Testis (tissue), 3 donors: ENCODE measurements around the gene SVEP1. TPM values are rescaled to one million over a fixed set of nuclear protein-coding genes. Genes with fewer than 3 reads are reported as not detected.
"Not testable (repeated sequence)": the region's sequence is repeated elsewhere in the genome, so short reads cannot be mapped to it uniquely, and the experiment has no call there.

Source experiments
- DNase-seq: peaks from one replicate; pipeline ENCODE4 v3.0.0-alpha.2; 2019
- H3K27ac ChIP-seq, 2 donors: fragments of 200-600 bp; sonication (generic); one replicate each; pipeline ENCODE4 v1.5.1; 2019
- H3K27me3 ChIP-seq: fragments of 200-600 bp; sonication (generic); one replicate; pipeline ENCODE4 v1.5.1; 2019
- H3K36me3 ChIP-seq: fragments of 200-600 bp; sonication (generic); one replicate; pipeline ENCODE4 v1.5.1; 2017; ENCODE audit warnings: low read depth; ENCODE audit errors: missing control alignments
- H3K4me1 ChIP-seq: fragments of 200-600 bp; sonication (generic); one replicate; pipeline ENCODE4 v1.5.1; 2019
- H3K4me3 ChIP-seq, 2 donors: fragments of 200-600 bp; sonication (generic); one replicate each; pipeline ENCODE4 v1.5.1; 2017 to 2019
- H3K9me3 ChIP-seq: fragments of 200-600 bp; sonication (generic); one replicate; pipeline ENCODE4 v1.5.1; 2017
- CTCF ChIP-seq, 3 experiments: fragments of 450-650 bp in 2 of 3; fragments of 200-600 bp in 1 of 3; sonication (generic) in 1 of 3; IDR thresholded peaks; one replicate each; pipeline ENCODE4 v1.5.1; 2016 to 2019; ENCODE audit warnings: antibody characterized with exemption in 3 of 3, mild to moderate bottlenecking in 2 of 3, moderate library complexity in 1 of 3
- POLR2A ChIP-seq: fragments of 450-650 bp; IDR thresholded peaks from one replicate; pipeline ENCODE4 v1.6.1; 2017; ENCODE audit warnings: antibody characterized with exemption, mild to moderate bottlenecking, moderate library complexity
- WGBS, 2 donors: methylation state at CpG; one replicate each; pipeline ENCODE4 v1.1.5; 2018; 5-methylcytosine and 5-hydroxymethylcytosine counted together
- intact Hi-C: fragments of 100-400 bp; cut with DNase I; formaldehyde crosslinking; loops from one replicate; pipeline ENCODE4 v1.15.1; 2023; ENCODE audit warnings: low total_unique reads
- polyA plus RNA-seq: library from polyadenylated mRNA; stranded (reverse); fragments of 350-450 nt; fragmentation: Illumina TruSeq; extraction: RNeasy Lipid Tissue Mini Kit (QIAGEN cat#74804); gene quantifications from one replicate; pipeline ENCODE4 v1.2.3, GENCODE V29; 2014; ENCODE audit warnings: low read depth, low replicate concordance; ENCODE audit not compliant: insufficient read depth
- total RNA-seq, 2 donors: library from RNA; depleted of rRNA; stranded (reverse); fragments of >200 nt; gene quantifications; one replicate each; pipeline ENCODE4 v1.2.3, GENCODE V29; 2016

Gene SVEP1
- total and polyA plus RNA-seq, 3 donors from 2014 or later, result 4.6 to 7.9 (median 6.9) TPM

- TF ChIP-seq CTCF (IDR thresholded peaks at IDR 0.05) (no peak), POLR2A (no peak)
- Histone ChIP-seq H3K4me1 (no peaks in the 10 kb centered on the region), H3K9me3 (no peaks in the 10 kb centered on the region), H3K4me3 (no peak overlapping the region), H3K36me3 (no peaks in the 10 kb centered on the region), H3K27me3 (no peaks in the 10 kb centered on the region), H3K27ac (no peak overlapping the region)
- DNase-seq, result no peak
- 58 to 61% methylated on average over 3 of the region's 3 CpGs for WGBS, 2 donors
- intact Hi-C loops, result no loop called here
These were observed 41.2 kb upstream of the SVEP1 start for GRCh38 chr9:110620726-110621125.

- no peaks in the 10 kb centered on the region for H3K36me3 ChIP-seq
- H3K4me1 ChIP-seq, result no peaks in the 10 kb centered on the region
- TF ChIP-seq CTCF (IDR thresholded peaks at IDR 0.05), result no peak
- TF ChIP-seq POLR2A, result no peak
- no peak for DNase-seq
- no peaks in the 10 kb centered on the region for H3K9me3 ChIP-seq
- intact Hi-C loops, result no loop called here
- H3K4me3 ChIP-seq, result no peak overlapping the region
- H3K27me3 ChIP-seq, result no peaks in the 10 kb centered on the region
- H3K27ac ChIP-seq, result no peak overlapping the region
These were observed 40.3 kb upstream of the SVEP1 start for GRCh38 chr9:110619831-110620230.

GRCh38 chr9:110615498-110615897 is 36.0 kb upstream of the SVEP1 start:
- 83 to 86% methylated on average over 4 of the region's 4 CpGs for WGBS, 2 donors
- no peaks in the 10 kb centered on the region for H3K9me3 ChIP-seq
- H3K27ac ChIP-seq, result no peak overlapping the region
- no peak overlapping the region for H3K4me3 ChIP-seq
- H3K27me3 ChIP-seq, result no peaks in the 10 kb centered on the region
- TF ChIP-seq POLR2A, result no peak
- H3K36me3 ChIP-seq, result no peaks in the 10 kb centered on the region
- intact Hi-C loops, result no loop called here
- H3K4me1 ChIP-seq, result no peaks in the 10 kb centered on the region
- DNase-seq, result no peak

- H3K36me3 ChIP-seq, intact Hi-C loops, H3K4me3 ChIP-seq, H3K4me1 ChIP-seq, DNase-seq, H3K27ac ChIP-seq, H3K9me3 ChIP-seq, H3K27me3 ChIP-seq: not testable (repeated sequence)
- WGBS, 2 donors, result 68 to 80% methylated on average over 8 of the region's 8 CpGs
These were observed 35.0 kb upstream of the SVEP1 start for GRCh38 chr9:110614576-110614975.

GRCh38 chr9:110606179-110606790 is 26.7 kb upstream of the SVEP1 start:
- WGBS, 2 donors, result 74 to 81% methylated on average over 9 of the region's 9 CpGs
- intact Hi-C loops, result no loop called here
- Histone ChIP-seq H3K27me3 (no peaks in the 10 kb centered on the region), H3K27ac (no peak overlapping the region), H3K9me3 (no peaks in the 10 kb centered on the region), H3K36me3 (no peaks in the 10 kb centered on the region), H3K4me1 (no peaks in the 10 kb centered on the region), H3K4me3 (no peak overlapping the region)
- DNase-seq, result no peak
- TF ChIP-seq POLR2A (no peak), CTCF (IDR thresholded peaks at IDR 0.05) (no peak)

- no peaks in the 10 kb centered on the region for H3K9me3 ChIP-seq
- H3K4me3 ChIP-seq, result no peak overlapping the region
- no peaks in the 10 kb centered on the region for H3K4me1 ChIP-seq
- no peak overlapping the region for H3K27ac ChIP-seq
- TF ChIP-seq POLR2A (no peak), CTCF (IDR thresholded peaks at IDR 0.05) (no peak)
- H3K27me3 ChIP-seq, result no peaks in the 10 kb centered on the region
- no peak for DNase-seq
- no peaks in the 10 kb centered on the region for H3K36me3 ChIP-seq
- intact Hi-C loops, result no loop called here
- 68 to 73% methylated on average over 4 of the region's 4 CpGs for WGBS, 2 donors
These were observed 26.0 kb upstream of the SVEP1 start for GRCh38 chr9:110605565-110605964.
